CD4-positive, alpha-beta T cell treated with Interleukin-6 for 4 hours (primary cell): ENCODE measurements around the gene UPF3B.
"Not testable (repeated sequence)": the region's sequence is repeated elsewhere in the genome, so short reads cannot be mapped to it uniquely, and the experiment has no call there.

Source experiments
- DNase-seq: peaks from one replicate; pipeline ENCODE4 v3.0.0-alpha.2; 2020; ENCODE audit warnings: mixed read lengths

The UPF3B gene, protein sequence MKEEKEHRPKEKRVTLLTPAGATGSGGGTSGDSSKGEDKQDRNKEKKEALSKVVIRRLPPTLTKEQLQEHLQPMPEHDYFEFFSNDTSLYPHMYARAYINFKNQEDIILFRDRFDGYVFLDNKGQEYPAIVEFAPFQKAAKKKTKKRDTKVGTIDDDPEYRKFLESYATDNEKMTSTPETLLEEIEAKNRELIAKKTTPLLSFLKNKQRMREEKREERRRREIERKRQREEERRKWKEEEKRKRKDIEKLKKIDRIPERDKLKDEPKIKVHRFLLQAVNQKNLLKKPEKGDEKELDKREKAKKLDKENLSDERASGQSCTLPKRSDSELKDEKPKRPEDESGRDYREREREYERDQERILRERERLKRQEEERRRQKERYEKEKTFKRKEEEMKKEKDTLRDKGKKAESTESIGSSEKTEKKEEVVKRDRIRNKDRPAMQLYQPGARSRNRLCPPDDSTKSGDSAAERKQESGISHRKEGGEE

DNA sequence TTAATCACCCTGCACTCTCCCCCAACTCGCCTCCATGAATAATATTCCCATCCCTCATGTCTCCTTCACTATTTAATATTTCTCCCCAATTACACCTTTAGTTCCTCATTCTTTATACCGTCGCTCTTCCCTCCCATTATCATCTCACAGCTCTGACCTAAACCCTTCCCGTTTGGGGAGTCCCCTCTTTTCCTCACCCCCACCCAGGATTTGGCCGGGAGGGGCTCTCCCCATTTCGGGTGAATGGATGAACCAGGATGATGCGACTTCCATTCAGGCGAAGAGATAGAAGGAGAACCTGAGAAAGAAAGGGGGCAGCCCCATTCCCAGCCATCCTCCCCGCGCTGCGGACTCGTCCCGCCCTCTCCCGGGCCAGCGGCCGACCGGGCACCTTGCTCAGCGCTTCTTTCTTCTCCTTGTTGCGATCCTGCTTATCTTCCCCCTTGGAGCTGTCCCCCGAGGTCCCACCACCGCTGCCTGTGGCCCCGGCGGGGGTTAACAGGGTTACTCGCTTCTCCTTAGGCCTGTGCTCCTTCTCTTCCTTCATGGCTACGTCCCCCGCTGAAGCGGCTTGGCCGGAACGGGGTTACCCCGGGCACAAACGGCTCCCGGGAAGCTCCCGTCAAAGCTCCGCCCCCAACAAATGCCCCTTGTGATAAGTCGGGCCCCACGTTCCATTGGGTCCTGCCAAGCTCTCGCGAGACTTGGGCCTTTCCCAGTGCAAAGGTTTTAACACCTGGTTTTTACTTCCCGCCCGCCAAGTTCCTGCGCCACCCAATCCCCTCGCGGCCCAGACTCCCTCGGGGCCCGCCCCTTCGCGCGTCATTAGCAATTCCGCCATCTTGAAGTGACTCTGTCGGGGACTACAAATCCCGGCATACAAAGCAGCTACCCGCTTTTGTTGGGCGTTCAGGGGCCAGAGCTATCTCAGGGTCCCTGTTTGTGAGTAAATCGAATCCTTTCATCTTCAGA lies at the start of gene UPF3B:
Gene UPF3B (minus strand): TSS at position 582 of the 972 bp plus-strand sequence. CDS start 35 bp downstream, at position 547.
- DNase-seq = peak; percentile 95

DNA sequence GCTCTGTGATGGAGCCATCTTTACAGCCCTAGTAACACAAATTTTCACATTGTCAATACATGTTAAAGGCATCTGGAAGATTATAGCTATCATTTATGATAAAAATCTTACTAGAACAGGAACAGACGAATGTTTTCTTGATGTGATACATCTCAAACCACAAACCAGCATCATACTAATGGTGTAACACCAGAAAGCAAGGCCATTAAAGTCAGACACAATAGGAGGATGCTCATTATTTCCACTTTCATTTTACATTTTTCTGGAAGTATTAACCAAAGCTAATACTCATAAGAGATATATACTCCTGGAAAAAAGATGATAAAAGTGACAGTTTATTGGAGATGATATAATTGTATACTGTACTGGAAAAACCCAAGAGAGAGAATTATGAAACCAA lies 48.2 kb upstream of the UPF3B start:
- DNase-seq = no peak

DNA sequence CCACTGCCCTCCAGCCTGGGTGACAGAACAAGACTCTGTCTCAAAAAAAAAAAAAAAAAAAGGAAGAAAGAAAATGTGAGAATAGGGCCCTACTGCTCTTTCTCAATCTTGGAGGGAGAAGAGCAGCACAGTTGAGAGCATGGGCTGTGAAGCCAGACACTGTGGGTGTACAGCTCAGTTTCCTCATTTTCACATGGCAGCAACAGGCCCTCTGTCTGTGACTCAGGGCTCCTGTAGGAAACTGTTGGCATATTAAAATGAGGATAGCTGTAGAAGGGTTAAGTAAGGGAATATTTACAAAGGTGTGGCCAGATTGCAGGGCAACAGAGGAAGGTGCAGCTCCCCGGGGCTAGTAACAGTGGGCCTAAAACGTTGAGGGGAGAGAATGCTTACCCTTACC lies 46.4 kb upstream of the UPF3B start:
- no peak for DNase-seq

DNA sequence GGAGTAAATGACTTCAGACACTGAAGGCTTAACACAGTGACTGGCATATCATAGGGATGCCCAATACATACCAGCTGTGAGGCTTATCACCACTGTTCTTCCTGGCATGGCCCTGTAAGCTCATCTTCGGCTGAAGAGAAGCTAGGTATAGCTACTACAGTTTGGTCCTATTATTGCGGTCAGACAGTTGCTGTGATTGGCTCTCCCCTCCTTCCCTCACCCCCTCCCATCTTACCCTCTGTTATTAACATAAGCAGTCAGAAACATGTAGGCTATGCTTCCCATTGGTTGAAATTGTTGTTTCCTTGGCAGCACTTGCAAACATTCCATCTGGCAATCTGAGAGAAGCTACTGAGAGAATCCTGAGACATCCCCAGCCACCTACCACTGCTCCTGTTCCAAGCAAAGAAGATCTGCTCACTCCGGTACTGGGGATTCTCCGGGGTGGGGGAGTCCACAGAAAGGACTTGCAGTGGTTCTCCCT lies 43.1 kb upstream of the UPF3B start, which contains the start of gene AKAP14:
Gene AKAP14 (plus strand): TSS at position 51 of the 484 bp plus-strand sequence. CDS start 7,331 bp downstream, outside the sequence.
- no peak for DNase-seq

DNA sequence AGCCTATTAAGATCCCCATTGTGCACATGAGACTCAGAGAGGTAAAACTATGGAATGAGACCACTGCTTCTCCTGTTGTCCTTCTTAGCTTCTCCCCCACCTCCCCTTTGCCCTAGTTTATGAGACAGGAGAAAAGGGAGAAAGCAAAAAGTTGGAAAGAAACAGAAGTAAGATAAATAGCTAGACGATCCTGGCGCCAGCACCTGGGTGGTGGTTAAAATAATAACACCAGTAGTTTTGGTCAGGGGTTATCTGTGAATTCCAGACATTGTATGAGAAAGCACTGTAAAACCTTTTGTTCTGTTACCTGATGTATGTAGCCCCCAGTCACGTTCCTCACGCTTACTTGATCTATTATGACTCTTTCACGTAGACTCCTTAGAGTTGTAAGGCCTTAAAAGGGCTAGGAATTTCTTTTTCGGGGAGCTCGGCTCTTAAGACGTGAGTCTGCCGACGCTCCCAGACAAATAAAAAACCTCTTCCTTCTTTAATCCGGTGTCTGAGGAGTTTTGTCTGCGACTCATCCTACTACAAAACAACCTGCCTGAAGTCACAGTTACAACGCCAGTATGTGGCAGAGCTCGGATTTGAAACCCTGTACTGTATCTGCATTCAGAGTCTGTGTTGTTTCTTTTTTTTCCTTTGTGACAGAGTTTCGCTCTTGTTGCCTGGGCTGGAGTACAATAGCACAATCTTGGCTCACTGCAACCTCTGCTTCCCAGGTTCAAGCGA lies 39.4 kb upstream of the UPF3B start:
- not testable (repeated sequence) for DNase-seq

DNA sequence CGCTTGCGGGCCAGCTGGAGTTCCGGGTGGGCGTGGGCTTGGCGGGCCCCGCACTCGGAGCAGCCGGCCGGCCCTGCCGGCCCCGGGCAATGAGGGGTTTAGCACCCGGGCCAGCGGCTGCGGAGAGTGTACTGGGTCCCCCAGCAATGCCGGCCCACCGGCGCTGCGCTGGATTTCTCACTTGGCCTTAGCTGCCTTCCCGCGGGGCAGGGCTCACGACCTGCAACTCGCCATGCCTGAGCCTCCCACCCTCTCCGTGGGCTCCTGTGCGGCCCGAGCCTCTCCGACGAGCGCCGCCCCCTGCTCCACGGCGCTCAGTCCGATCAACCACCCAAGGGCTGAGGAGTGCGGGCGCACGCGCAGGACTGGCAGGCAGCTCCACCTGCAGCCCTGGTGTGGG lies 37.9 kb upstream of the UPF3B start:
- DNase-seq = not testable (repeated sequence)

DNA sequence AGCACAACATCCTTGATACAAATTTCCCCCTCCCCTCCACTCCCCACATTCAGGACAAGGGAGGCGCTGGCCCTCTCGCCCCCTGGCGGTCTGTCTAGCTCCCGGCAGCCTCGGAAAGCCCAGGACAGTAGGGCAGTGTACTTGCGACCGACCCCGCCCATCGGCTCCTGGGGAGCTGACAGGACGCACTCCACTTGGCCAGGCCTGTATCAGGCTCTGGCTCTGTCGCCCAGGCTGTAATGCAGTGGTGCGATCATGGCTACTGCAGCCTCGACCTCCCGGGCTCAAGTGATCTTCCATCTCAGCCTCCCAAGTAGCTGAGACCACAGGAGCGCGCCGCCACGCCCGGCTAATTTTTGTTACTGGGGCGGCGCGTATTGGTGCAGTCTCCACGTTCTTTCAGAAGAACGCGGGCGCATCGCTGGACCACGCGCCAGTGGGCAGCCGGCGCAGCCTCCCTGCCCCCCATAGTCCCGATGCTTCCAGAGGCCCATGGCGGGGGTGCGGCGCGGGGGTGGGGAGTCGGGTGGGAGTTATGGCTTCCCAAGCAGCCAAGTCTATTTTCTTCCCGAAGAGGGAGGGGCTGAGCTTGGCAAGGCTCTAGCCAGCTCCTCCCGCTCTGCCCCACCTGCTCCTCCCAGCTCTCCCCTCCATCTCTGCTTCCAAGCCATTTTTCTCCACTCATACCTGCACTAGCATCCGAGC lies 35.1 kb upstream of the UPF3B start:
- DNase-seq = peak; percentile 72

DNA sequence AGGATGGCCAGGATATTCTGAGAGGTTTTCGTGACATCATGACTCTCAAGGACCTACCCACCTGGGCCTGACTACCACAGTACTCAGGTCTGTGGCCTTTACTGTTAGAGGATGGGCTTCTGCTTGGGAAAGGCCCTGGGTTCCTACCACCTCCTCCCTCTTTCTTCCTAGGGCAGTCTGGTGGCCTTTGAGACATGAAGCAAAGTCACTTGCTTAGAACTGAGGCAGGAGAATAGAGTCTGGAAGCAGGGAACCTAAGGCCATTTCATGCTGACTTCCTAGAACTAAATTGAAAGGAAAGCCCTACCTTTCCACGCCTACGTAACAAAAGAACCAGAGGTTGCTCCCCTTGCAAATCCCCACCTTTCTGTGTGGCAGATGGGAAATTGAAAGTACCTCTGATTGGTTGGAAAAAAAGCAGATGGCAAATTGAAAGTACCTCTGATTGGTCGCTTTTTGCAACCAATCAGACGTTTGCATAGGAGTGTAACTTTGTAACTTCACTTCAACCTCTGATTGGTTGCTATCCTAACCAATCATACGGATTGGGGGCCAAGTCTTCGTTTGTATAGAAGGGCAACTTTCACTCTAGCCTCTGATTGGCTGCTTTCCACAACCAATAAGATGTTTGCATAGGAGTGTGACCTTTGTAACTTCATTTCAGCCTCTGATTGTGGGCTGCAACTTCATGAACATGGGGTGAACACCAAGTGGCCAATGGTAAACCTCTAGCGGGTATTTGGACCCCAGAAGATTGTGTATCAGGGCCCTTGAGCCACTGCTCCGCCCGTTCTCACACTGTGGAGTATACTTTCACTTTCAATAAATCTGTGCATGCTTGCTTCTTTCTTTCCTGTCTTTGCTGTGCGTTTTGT lies 33.0 kb upstream of the UPF3B start:
- peak; percentile 5 for DNase-seq

DNA sequence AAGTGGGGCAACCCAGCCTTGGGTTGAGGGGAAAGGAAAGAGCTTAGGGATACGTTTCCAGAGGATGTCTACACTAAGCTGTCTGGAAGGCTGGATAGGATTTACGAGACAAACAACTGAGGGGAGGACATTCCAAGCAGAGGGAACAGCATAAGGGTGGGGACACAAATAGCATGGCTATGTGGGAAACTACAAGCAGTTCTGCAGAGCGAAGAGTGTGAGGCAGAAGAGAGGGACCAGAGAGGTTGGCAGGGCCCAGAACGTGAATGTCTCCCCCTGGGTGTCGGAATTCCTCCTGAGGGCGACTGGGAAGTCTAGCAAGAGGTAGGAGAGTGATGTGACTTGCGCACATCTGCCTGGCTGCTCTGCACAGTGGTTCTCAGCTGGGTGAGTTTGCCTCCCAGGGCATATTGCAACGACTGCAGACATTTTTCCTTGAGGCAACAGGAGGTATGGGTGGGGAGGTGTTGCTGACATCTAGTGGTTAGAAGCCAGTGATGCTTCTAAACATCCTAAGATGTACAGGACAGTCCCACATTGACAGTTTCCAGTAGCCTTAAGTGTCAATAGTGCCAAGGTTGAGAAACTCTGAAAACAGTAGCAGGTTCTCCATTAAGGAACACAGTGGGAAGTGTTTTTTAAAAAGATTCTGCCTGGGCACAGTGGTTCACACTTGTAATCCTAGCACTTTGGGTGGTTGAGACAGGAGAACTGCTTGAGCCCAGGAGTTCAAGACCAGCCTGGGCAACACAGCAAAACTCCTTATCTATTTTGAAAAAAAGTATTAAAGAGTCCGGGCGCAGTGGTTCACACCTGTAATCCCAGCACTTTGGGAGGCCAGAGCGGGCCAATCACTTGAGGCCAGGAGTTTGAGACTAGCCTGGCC lies 28.0 kb upstream of the UPF3B start:
- peak; percentile 32 for DNase-seq

DNA sequence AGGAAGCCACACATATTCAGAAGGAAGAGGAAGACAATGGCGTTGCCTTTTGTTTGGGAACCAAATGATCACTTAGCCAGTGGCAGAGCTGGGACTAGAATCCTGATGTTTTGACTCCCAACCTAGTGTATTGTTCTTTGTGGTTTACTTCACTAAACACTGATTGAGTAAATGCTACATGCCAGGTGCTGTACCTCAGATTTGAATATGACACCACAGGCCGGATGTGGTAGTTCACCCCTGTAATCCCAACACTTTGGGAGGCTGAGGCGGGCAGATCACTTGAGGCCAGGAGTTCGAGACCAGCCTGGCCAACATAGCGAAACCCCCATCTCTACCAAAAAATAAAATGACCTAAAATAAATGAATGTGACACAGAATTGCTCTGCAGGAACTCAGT lies 27.3 kb upstream of the UPF3B start:
- DNase-seq = peak; percentile 6

DNA sequence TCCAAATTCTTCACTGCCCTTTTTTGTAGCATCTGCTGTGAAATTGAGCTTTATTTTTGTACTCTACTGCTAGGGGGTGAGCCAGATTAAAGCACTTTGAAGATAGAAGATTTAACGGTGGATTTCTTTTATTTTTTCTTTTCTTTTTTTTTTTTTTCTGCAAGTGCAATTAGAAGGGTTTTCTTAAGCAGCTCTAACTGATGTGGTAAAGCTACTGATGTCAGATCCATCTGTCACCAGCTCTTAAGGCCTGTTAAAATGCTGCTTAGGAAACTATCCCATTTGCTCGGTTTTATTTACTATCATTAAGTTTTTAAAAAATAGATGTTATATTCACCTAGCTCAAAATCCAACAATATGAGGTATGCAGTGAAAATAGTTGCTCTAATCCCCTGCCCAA lies 26.0 kb upstream of the UPF3B start:
- no peak for DNase-seq

DNA sequence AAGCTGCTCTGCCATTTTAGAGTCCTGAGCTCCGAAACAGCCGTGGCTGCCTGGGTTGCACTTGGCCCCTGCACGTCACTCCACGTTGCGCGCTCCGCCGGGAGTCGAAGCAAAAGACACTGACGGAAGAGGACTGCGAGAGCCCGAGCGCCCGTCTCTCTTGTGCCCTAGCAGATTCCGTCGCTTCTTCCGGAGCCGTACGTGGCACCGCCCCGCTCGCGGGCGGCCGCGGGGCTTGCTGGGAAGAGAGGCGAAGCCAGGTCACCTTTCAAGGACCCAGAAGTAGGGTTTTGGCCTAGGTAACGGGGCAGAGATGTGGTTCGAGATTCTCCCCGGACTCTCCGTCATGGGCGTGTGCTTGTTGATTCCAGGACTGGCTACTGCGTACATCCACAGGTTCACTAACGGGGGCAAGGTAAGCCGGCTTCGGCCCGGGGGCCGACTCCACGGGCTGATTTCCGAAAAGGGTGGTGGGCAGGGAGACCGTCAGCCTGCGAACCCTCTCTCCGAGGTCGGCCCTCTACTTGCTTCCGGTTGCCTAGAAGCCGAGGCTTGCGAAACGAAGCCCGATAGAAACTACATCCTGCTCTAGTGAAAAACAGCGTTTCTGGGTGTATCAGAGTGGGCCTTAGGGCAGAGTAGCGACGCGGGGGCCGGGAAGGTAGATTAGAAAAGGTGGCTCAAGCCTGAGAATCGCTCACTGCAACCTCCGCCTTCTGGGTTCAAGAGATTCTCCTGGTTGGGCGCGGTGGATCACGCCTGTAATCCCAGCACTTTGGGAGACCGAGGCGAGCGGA lies 19.0 kb upstream of the UPF3B start, which contains the start of the genes NDUFA1 and RNF113A:
Gene NDUFA1 (plus strand): TSS at position 234 of the 797 bp plus-strand sequence. CDS start 80 bp downstream, at position 314.
Gene RNF113A (minus strand): TSS at position 135 of the 797 bp plus-strand sequence. CDS start 120 bp downstream, at position 15.
- DNase-seq = peak; percentile 84

DNA sequence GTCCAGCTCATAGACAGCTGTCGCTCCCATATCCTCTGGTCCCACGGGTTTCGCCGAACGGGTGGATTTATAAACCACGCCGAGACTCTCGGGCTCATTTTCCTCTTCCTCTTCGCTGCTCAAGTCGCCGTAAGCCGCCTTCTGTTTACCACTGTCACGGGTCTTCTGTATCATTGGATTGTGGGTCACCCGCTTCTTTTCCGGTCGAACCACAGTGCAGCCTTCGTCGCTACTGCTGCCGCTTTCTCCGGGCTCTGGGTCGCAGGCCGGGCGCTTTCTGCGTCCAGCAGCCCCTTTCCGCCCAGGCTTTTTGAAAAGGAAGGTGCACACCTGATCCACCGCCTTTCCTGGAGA lies 18.5 kb upstream of the UPF3B start:
- no peak for DNase-seq

DNA sequence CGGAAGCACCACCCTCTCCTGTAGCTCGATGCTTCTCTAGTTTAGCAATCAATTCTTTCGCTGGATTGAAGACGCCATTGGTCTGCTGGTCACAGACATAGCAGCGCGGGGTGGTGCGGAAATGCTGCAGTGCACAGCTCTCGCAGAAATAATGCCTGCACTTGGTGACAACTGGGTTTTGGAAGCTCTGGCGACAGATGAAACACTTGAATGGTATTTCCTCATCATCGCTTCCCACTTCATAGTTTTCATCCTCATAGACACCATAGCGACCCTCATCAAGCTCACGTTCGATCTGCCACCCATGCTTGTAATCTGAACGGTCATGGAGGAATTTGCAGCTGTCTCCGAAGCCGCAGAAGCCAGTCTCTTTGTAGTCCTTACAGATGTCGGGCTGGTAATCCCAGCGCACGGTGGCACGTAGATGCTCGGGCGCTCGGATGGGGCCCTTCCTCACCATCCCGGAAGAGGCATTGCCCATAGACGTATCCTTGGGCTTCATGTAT lies 17.9 kb upstream of the UPF3B start:
- DNase-seq = peak; percentile 43

DNA sequence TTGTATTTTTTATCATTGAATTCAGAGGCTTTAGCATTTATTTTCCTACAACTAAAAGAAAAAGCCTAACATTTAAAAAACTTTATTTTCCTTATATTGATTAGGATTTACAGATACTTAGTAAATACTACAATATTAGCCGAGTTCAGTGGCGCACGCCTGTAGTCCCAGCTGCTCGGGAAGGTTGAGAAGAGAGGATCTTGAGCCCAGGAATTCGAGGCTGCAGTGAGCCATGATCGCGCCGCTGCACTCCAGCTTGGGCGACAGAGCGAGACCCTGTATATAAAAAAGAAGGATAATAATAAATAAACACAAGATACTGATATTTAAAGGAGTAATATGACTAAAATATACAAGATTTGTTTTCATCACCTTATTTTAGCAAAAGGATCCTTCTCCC lies 681 bp upstream of the UPF3B start:
- no peak for DNase-seq

DNA sequence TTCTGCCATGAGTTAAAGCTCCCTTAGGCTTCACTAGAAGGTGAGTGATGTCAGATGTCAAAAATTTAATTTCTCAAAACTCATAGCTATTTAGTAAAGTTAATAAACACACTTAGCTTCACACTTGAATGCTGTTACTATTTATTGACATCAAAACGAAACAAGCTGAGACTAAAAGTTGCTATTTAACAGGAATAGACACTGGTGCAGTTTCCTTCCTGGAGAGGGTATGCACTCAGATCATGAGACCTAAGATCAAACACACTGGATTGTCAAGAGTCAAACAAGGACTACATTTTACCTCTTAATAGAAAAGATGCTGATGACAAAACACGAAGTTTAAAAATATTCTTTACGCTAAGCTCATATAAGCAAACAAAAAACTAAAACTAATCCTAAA lies 18.9 kb downstream of the UPF3B start:
- no peak for DNase-seq

DNA sequence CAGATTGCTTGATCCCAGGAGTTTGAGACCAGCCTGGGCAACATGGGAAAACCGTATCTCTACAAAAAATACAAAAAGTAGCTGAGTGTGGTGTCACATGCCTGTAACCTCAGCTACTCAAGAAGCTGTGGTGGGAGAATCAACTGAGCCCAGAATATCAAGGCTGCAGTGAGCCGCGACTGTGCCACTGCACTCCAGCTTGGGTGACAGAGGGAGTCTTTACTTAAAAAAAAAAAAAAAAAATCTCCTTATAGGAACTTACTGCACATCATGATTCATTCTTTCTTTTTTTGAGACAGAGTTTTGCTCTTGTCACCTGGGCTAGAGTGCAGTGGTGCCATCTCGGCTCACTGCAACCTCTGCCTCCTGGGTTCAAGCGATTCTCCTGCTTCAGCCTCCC lies 24.3 kb downstream of the UPF3B start:
- no peak for DNase-seq

DNA sequence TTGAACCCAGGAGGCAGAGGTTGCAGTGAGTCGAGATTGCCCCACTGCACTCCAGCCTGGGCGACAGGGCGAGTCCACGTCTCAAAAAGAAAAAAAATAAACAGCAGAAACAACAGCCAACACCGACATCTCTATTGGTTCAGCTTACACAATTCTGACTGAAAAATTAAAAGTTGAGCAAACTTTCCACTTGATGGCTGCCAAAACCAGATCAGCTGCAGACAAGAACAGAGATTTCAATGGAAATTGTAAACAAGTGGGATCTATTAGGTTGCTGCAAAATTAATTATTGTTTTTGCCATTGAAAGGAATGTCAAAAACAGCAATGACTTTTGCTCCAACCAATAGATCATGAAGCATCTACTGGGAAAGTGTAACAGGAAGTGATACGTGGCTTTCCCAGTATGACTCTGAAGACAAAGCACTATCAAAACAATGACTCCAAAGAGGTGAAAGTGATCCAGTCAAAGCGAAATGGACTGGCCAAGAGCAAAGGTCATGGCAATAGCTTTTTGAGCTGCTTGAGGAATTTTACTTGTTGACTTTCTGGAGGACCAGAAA lies 26.3 kb downstream of the UPF3B start:
- DNase-seq = no peak
